Endodermal cell (in vitro differentiated cells): Measurements from ENCODE around the gene CCDC191. TPM values are rescaled to one million over a fixed set of nuclear protein-coding genes. Genes with fewer than 3 reads are reported as not detected.

Experiments
- DNase-seq: peaks from one replicate; pipeline ENCODE4 v3.0.0-alpha.2; 2017
- H3K27ac ChIP-seq: 2 replicates; pipeline ENCODE4 v1.5.1; 2013; ENCODE audit warnings: mild to moderate bottlenecking, low read depth, low read length, moderate library complexity
- H3K27me3 ChIP-seq: 2 replicates; pipeline ENCODE4 v1.6.1; 2013; ENCODE audit warnings: mild to moderate bottlenecking, low read length, moderate library complexity; ENCODE audit not compliant: insufficient read depth, control insufficient read depth, poor library complexity, severe bottlenecking
- H3K36me3 ChIP-seq: 2 replicates; pipeline ENCODE4 v1.7.0; 2013; ENCODE audit warnings: mild to moderate bottlenecking, low read length, moderate library complexity; ENCODE audit not compliant: control insufficient read depth, insufficient read depth
- H3K4me1 ChIP-seq: one replicate; pipeline ENCODE4 v1.7.0; 2013; ENCODE audit warnings: low read length; ENCODE audit not compliant: control insufficient read depth, insufficient read depth
- H3K4me3 ChIP-seq: 2 replicates; pipeline ENCODE4 v1.5.1; 2013; ENCODE audit warnings: mild to moderate bottlenecking, low read length, moderate library complexity
- H3K9ac ChIP-seq: 2 replicates; pipeline ENCODE4 v1.6.1; 2013; ENCODE audit warnings: mild to moderate bottlenecking, low read length, moderate library complexity; ENCODE audit not compliant: poor library complexity, severe bottlenecking; ENCODE audit errors: extremely low read depth
- H3K9me3 ChIP-seq: 2 replicates; pipeline ENCODE4 v1.6.1; 2013; ENCODE audit warnings: mild to moderate bottlenecking, low read length, moderate library complexity; ENCODE audit not compliant: control insufficient read depth
- H3K27ac Mint-ChIP-seq: 2 replicates; pipeline ENCODE4 v1.8.0; 2020; ENCODE audit warnings: mixed read lengths
- H3K27me3 Mint-ChIP-seq: 2 replicates; pipeline ENCODE4 v1.8.0; 2021; ENCODE audit warnings: mild to moderate bottlenecking, mixed read lengths; ENCODE audit not compliant: insufficient read depth
- H3K36me3 Mint-ChIP-seq: 2 replicates; pipeline ENCODE4 v1.8.0; 2020; ENCODE audit warnings: low read depth, mixed read lengths
- H3K4me1 Mint-ChIP-seq: 2 replicates; pipeline ENCODE4 v1.8.0; 2020; ENCODE audit warnings: mixed read lengths
- H3K4me3 Mint-ChIP-seq: 2 replicates; pipeline ENCODE4 v1.8.0; 2020; ENCODE audit warnings: mild to moderate bottlenecking, moderate library complexity, mixed read lengths
- H3K9me3 Mint-ChIP-seq: 2 replicates; pipeline ENCODE4 v1.8.0; 2020; ENCODE audit warnings: mild to moderate bottlenecking, mixed read lengths
- CTCF ChIP-seq: fragments of 200-600 bp; sonication (generic); conservative IDR thresholded peaks from 2 replicates; pipeline ENCODE4 v1.5.0; 2021; ENCODE audit warnings: antibody characterized with exemption, mild to moderate bottlenecking
- WGBS, 2 experiments: methylation state at CpG; one replicate each; pipeline versions ENCODE4 v1.1.5 to v1.1.7; 2013; ENCODE audit warnings: missing lambda C conversion rate in 2 of 2, mixed read lengths in 1 of 2; ENCODE audit not compliant: insufficient coverage in 1 of 2, insufficient read length in 1 of 2; 5-methylcytosine and 5-hydroxymethylcytosine counted together
- total RNA-seq, 2 donors: library from RNA; stranded (reverse); fragmentation: NEBNext Ultra II Directional in 1 of 2; extraction: Animal tissue kit (Norgen Biotek cat#: 25700) in 1 of 2; gene quantifications; 2 replicates in 1 of 2; 3 replicates in 1 of 2; pipeline ENCODE4 v1.2.1, GENCODE V29; 2021

CCDC191 gene
- total RNA-seq, 2 donors from 2014 or later = 4.4 to 6.1 TPM

GRCh38 chr3:114092151-114093015, 36.1 kb upstream of the CCDC191 start:
- TF ChIP-seq CTCF = no peak
- Histone ChIP-seq H3K27me3 (no peaks in the 10 kb centered on the region), H3K27ac (no peak overlapping the region), H3K4me1 (peaks cover 11% of the 10 kb centered on the region), H3K9ac (no peak overlapping the region), H3K9me3 (no peaks in the 10 kb centered on the region), H3K36me3 (peaks cover 8% of the 10 kb centered on the region), H3K4me3 (no peak overlapping the region)
- Mint-ChIP-seq H3K4me1 (peaks cover 29% of the 10 kb centered on the region), H3K4me3 (no peak overlapping the region), H3K27me3 (no peaks in the 10 kb centered on the region), H3K9me3 (peaks cover 3% of the 10 kb centered on the region), H3K36me3 (peaks cover 9% of the 10 kb centered on the region), H3K27ac (no peak overlapping the region)
- DNase-seq = no peak
- 71 to 79% methylated on average over 12 to 13 of the region's 13 CpGs for WGBS, 2 experiments

- no peak overlapping the region for H3K27ac ChIP-seq
- no peak overlapping the region for H3K4me3 ChIP-seq
- H3K4me3 Mint-ChIP-seq = no peak overlapping the region
- H3K36me3 ChIP-seq = peaks cover 31% of the 10 kb centered on the region
- no peak overlapping the region for H3K9ac ChIP-seq
- TF ChIP-seq CTCF = no peak
- H3K36me3 Mint-ChIP-seq = peaks cover 33% of the 10 kb centered on the region
- no peaks in the 10 kb centered on the region for H3K27me3 ChIP-seq
- H3K9me3 ChIP-seq = peaks cover 8% of the 10 kb centered on the region
- DNase-seq = no peak
- H3K9me3 Mint-ChIP-seq = peaks cover 3% of the 10 kb centered on the region
- H3K27ac Mint-ChIP-seq = no peak overlapping the region
- no peaks in the 10 kb centered on the region for H3K27me3 Mint-ChIP-seq
- H3K4me1 ChIP-seq = peaks cover 11% of the 10 kb centered on the region
- peaks cover 29% of the 10 kb centered on the region for H3K4me1 Mint-ChIP-seq
These were observed 33.3 kb upstream of the CCDC191 start for GRCh38 chr3:114089675-114090074.

DNA sequence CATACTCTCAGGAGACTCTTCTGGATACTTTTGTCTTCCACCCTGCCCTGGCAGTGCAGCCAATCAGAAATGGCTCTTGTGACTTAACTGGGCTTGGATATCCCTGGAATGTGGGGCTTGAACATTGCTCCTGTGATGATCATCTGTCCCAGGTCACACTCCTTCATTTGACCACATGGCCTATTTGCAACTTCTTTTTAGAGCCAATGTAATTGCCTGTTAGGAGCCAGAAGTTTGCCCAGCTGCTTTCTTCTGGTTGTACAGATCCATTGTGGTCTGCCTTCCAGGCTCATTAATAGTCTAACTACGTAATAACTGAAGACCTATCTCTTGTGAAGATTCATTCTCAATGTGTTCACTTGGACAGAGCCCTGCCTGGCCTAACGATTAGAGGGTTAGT, 30.0 kb upstream of the CCDC191 start:
- Histone ChIP-seq H3K4me1 (peaks cover 11% of the 10 kb centered on the region), H3K4me3 (no peak overlapping the region), H3K27ac (no peak overlapping the region), H3K9ac (no peak overlapping the region), H3K27me3 (no peaks in the 10 kb centered on the region), H3K9me3 (peaks cover 8% of the 10 kb centered on the region), H3K36me3 (peaks cover 62% of the 10 kb centered on the region)
- 93 to 94% methylated on average over 2 of the region's 2 CpGs for WGBS, 2 experiments
- no peak for TF ChIP-seq CTCF
- Mint-ChIP-seq H3K36me3 (peaks cover 62% of the 10 kb centered on the region), H3K9me3 (peaks cover 3% of the 10 kb centered on the region), H3K27ac (no peak overlapping the region), H3K4me1 (peaks cover 28% of the 10 kb centered on the region), H3K27me3 (no peaks in the 10 kb centered on the region), H3K4me3 (no peak overlapping the region)
- DNase-seq = no peak
